Left lung (tissue), 10 donors: ENCODE results near the gene CTBP1. TPM values are rescaled to one million over a fixed set of nuclear protein-coding genes. Genes with fewer than 3 reads are reported as not detected.

Experiments used
- ATAC-seq: fragments of 200-7000 bp; cut with Tn5 transposase; one replicate; pipeline ENCODE4 v1.9.1; 2020; ENCODE audit warnings: moderate library complexity
- DNase-seq, 4 donors: peaks; one replicate each; pipeline ENCODE4 v3.0.0-alpha.2; 2013 to 2020
- H3K27ac ChIP-seq, 2 donors: fragments of 200-600 bp; sonication (generic) in 1 of 2; one replicate each; pipeline versions ENCODE4 v1.5.0 to v1.8.0; 2020 to 2021
- H3K27me3 ChIP-seq, 2 donors: fragments of 200-600 bp; sonication (generic) in 1 of 2; one replicate each; pipeline versions ENCODE4 v1.5.0 to v1.8.0; 2020 to 2021
- H3K36me3 ChIP-seq, 2 donors: fragments of 200-600 bp; sonication (generic) in 1 of 2; one replicate each; pipeline versions ENCODE4 v1.5.0 to v1.8.0; 2020 to 2021
- H3K4me1 ChIP-seq, 2 donors: fragments of 200-600 bp; one replicate each; pipeline ENCODE4 v1.8.0; 2021
- H3K4me3 ChIP-seq, 2 donors: fragments of 200-600 bp; sonication (generic) in 1 of 2; one replicate each; pipeline versions ENCODE4 v1.5.0 to v1.8.0; 2020 to 2021; ENCODE audit warnings: mild to moderate bottlenecking in 1 of 2
- H3K9me3 ChIP-seq, 2 donors: fragments of 200-600 bp; sonication (generic) in 1 of 2; one replicate each; pipeline versions ENCODE4 v1.5.0 to v1.8.0; 2020 to 2021
- CTCF ChIP-seq, 2 donors: fragments of 200-600 bp; sonication (generic) in 1 of 2; IDR thresholded peaks; one replicate each; pipeline versions ENCODE4 v1.5.0 to v1.8.0; 2021; ENCODE audit warnings: antibody characterized with exemption in 2 of 2
- intact Hi-C, 2 donors: fragments of 100-400 bp; cut with DNase I; formaldehyde crosslinking; loops; one replicate each; pipeline versions ENCODE4 v1.11.2 to v1.14.2; 2022
- polyA plus RNA-seq, 6 donors: library from polyadenylated mRNA; unstranded; fragments of 120-200 nt; gene quantifications; one replicate each; pipeline ENCODE4 v1.2.1, GENCODE V29; 2013; ENCODE audit not compliant: insufficient read length in 6 of 6
- total RNA-seq, 2 donors: library from RNA; stranded (reverse); fragmentation: NEBNext Ultra II Directional; extraction: Animal tissue kit (Norgen Biotek cat#: 25700); gene quantifications; one replicate each; pipeline ENCODE4 v1.2.1, GENCODE V29; 2021
- donor health status: DM: no; HTN: yes; CAD: no.
- donor health status: DM: no; HTN: no; CAD: no.

The CTBP1 gene
- total and polyA plus RNA-seq, 8 donors = 93.9 to 167 (median 122) TPM

- no peak for TF ChIP-seq CTCF (IDR thresholded peaks at IDR 0.05)
- Histone ChIP-seq H3K27me3 (no peaks in the 10 kb centered on the region), H3K4me3 (no peak overlapping the region), H3K4me1 (peaks cover 0 to 69% of the 10 kb centered on the region in 2 donors), H3K36me3 (peaks cover 0 to 58% of the 10 kb centered on the region in 2 donors), H3K9me3 (no peaks in the 10 kb centered on the region), H3K27ac (no peak overlapping the region)
- intact Hi-C loops = no loop called here
- DNase-seq = peak in 2 of 4 donors; percentile 25 to 62
- no peak for ATAC-seq
Observed at GRCh38 chr4:1297023-1297395, 48.1 kb upstream of the CTBP1 start.

GRCh38 chr4:1296324-1297022 lies 47.5 kb upstream of the CTBP1 start:
- intact Hi-C loops = no loop called here
- ATAC-seq = no peak
- H3K27ac ChIP-seq = no peak overlapping the region
- no peaks in the 10 kb centered on the region for H3K27me3 ChIP-seq
- DNase-seq = peak in 2 of 4 donors; percentile 7 to 54
- peaks cover 0 to 69% of the 10 kb centered on the region in 2 donors for H3K4me1 ChIP-seq
- peaks cover 0 to 56% of the 10 kb centered on the region in 2 donors for H3K36me3 ChIP-seq
- TF ChIP-seq CTCF (IDR thresholded peaks at IDR 0.05) = no peak
- no peaks in the 10 kb centered on the region for H3K9me3 ChIP-seq
- no peak overlapping the region for H3K4me3 ChIP-seq

DNA sequence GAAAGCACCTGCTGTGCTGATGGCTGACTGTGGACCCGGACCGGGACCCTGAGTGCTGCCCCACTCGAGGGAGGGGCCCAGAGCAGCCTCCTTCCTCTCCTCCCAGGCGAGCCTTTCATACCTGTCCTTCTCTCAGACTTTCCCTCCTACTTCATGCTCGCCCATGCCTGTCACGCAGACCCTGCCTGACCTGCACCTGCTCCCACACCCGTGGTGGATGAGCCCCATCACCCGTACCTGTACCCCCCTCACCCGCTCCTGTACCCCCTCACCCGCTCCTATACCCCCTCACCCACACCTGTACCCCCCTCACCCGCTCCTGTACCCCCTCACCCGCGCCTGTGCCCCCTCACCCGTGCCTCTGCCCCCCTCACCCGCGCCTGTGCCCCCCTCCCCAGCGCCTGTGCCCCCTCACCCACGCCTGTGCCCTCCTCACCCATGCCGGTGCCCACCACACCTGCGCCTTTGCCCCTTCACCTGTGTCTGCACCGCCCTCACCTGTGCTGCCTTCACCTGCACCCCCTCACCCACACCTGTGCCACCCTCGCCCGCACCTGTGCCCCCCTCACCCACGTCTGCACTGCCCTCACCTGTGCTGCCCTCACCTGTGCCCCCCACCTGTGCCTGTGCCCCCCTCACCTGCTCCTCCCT lies 46.6 kb upstream of the CTBP1 start:
- no peak overlapping the region for H3K4me3 ChIP-seq

DNA sequence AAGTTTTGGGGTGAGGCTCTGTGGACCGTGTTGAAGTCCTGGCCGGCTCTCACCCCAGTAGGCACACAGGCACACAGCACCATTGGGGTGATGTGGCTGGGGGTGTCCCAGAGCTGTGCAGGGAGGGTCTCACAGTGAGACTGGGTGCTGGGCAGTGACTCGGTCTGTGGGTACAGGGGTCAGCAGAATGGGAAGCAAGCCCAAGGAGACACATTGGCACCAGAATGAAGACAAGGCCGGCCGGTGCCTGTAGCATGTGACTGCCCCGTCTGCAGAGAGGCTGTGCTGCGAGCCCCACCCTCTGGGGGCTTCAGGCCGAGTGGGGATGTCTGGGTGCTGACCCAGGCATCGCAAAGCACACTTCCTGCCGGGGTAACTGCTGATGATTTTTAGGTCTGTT lies 46.0 kb upstream of the CTBP1 start:
- DNase-seq (peak in 1 of 4 donors; percentile 75), ATAC-seq (no peak)
- Histone ChIP-seq H3K4me3 (no peak overlapping the region), H3K36me3 (peaks cover 0 to 41% of the 10 kb centered on the region in 2 donors), H3K9me3 (no peaks in the 10 kb centered on the region), H3K27me3 (no peaks in the 10 kb centered on the region), H3K4me1 (peaks cover 8 to 67% of the 10 kb centered on the region in 2 donors), H3K27ac (peak overlapping the region in 1 of 2 donors; percentile 3)
- intact Hi-C loops = no loop called here
- no peak for TF ChIP-seq CTCF (IDR thresholded peaks at IDR 0.05)

More for the DNA sequence above, 46.6 kb upstream of the CTBP1 start:
- DNase-seq (peak in 2 of 4 donors; percentile 28 to 62), ATAC-seq (no peak)
- Histone ChIP-seq H3K9me3 (no peaks in the 10 kb centered on the region), H3K27me3 (no peaks in the 10 kb centered on the region), H3K4me1 (peaks cover 8 to 69% of the 10 kb centered on the region in 2 donors), H3K36me3 (peaks cover 0 to 47% of the 10 kb centered on the region in 2 donors), H3K27ac (peak overlapping the region in 1 of 2 donors; percentile 3)
- no peak for TF ChIP-seq CTCF (IDR thresholded peaks at IDR 0.05)
- intact Hi-C loops = no loop called here

- peaks cover 0 to 36% of the 10 kb centered on the region in 2 donors for H3K36me3 ChIP-seq
- H3K27ac ChIP-seq = no peak overlapping the region
- peaks cover 8 to 62% of the 10 kb centered on the region in 2 donors for H3K4me1 ChIP-seq
- no peak overlapping the region for H3K4me3 ChIP-seq
- no peaks in the 10 kb centered on the region for H3K9me3 ChIP-seq
- peak in 1 of 4 donors; percentile 58 for DNase-seq
- no peak for ATAC-seq
- H3K27me3 ChIP-seq = no peaks in the 10 kb centered on the region
- intact Hi-C loops = no loop called here
- TF ChIP-seq CTCF (IDR thresholded peaks at IDR 0.05) = no peak
Observed at GRCh38 chr4:1294424-1294823, 45.5 kb upstream of the CTBP1 start.
